ENCODE measurements around the gene FNDC8.

FNDC8 gene

GRCh38 chr17:35094902-35095301, 26.5 kb upstream of the FNDC8 start:
- peak; percentile 85 for DNase-seq (ENCODE audit: low read depth, low spot score)
- in situ Hi-C loops (cut with HindIII; ENCODE audit: low sequenced_read_pairs): no loop called here
- H3K4me3 ChIP-seq (ENCODE audit: low read depth, low read length): no peak overlapping the region
- TF ChIP-seq CTCF (IDR thresholded peaks at IDR 0.05; ENCODE audit: low read depth, low read length): no peak

GRCh38 chr17:35095741-35096140, 25.7 kb upstream of the FNDC8 start:
- TF ChIP-seq CTCF (IDR thresholded peaks at IDR 0.05; ENCODE audit: low read depth, low read length): no peak
- H3K4me3 ChIP-seq (ENCODE audit: low read depth, low read length): no peak overlapping the region
- in situ Hi-C loops (cut with HindIII; ENCODE audit: low sequenced_read_pairs): no loop called here
- no peak for DNase-seq (ENCODE audit: low read depth, low spot score)

GRCh38 chr17:35097776-35098175, 23.6 kb upstream of the FNDC8 start:
- H3K4me3 ChIP-seq (ENCODE audit: low read depth, low read length): no peak overlapping the region
- TF ChIP-seq CTCF (IDR thresholded peaks at IDR 0.05; ENCODE audit: low read depth, low read length): no peak
- in situ Hi-C loops (cut with HindIII; ENCODE audit: low sequenced_read_pairs): no loop called here
- DNase-seq (ENCODE audit: low read depth, low spot score): no peak

GRCh38 chr17:35099908-35100307, 21.5 kb upstream of the FNDC8 start:
- no peak overlapping the region for H3K4me3 ChIP-seq (ENCODE audit: low read depth, low read length)
- in situ Hi-C loops (cut with HindIII; ENCODE audit: low sequenced_read_pairs): no loop called here
- no peak for TF ChIP-seq CTCF (IDR thresholded peaks at IDR 0.05; ENCODE audit: low read depth, low read length)
- DNase-seq (ENCODE audit: low read depth, low spot score): no peak

GRCh38 chr17:35101036-35101435, 20.4 kb upstream of the FNDC8 start:
- TF ChIP-seq CTCF (IDR thresholded peaks at IDR 0.05; ENCODE audit: low read depth, low read length): no peak
- H3K4me3 ChIP-seq (ENCODE audit: low read depth, low read length): no peak overlapping the region
- in situ Hi-C loops (cut with HindIII; ENCODE audit: low sequenced_read_pairs): no loop called here
- no peak for DNase-seq (ENCODE audit: low read depth, low spot score)

- in situ Hi-C loops (cut with HindIII; ENCODE audit: low sequenced_read_pairs): no loop called here
- DNase-seq (ENCODE audit: low read depth, low spot score): no peak
- H3K4me3 ChIP-seq (ENCODE audit: low read depth, low read length): no peak overlapping the region
- TF ChIP-seq CTCF (IDR thresholded peaks at IDR 0.05; ENCODE audit: low read depth, low read length): no peak
These were observed 19.7 kb upstream of the FNDC8 start for GRCh38 chr17:35101725-35102124.

GRCh38 chr17:35103271-35103670, 18.1 kb upstream of the FNDC8 start:
- in situ Hi-C loops (cut with HindIII; ENCODE audit: low sequenced_read_pairs): no loop called here
- DNase-seq (ENCODE audit: low read depth, low spot score): no peak
- no peak for TF ChIP-seq CTCF (IDR thresholded peaks at IDR 0.05; ENCODE audit: low read depth, low read length)
- H3K4me3 ChIP-seq (ENCODE audit: low read depth, low read length): no peak overlapping the region

Measured in astrocyte of the spinal cord (primary cell).